Measurements from ENCODE around the gene TNKS2.
"Not testable (repeated sequence)": the region's sequence is repeated elsewhere in the genome, so short reads cannot be mapped to it uniquely, and the experiment has no call there.

Gene TNKS2

DNA sequence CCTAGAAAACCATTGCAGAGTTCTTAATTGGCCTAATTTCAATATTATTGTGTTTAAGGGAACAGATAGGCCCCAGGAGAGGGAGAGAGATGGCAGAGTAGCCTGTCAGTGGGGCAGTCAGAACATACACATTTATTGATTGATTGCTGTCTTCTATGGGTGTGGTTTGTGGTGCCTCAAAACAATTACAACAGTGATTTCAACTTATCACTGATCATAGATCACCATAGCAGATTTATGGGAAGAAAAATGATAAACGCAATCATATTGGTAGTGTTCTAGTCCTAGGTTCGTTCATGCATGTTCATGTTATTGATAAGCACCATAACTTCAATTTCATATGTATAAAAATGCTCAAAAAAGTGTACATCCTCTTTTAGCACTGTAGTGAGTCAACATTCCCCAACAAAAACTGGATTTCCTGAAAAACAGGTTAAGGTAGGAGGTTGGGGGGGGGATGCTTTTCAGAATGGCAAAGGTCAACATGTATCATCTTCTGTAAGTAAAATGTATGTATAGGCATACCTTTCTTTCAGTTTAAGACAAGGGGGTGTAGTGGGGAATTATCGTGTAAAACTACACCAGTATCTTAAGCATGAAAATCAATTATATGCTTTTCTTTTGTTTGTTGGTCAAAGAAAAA lies 1.1 kb upstream of the TNKS2 start:
- DNase-seq, result no peak

DNA sequence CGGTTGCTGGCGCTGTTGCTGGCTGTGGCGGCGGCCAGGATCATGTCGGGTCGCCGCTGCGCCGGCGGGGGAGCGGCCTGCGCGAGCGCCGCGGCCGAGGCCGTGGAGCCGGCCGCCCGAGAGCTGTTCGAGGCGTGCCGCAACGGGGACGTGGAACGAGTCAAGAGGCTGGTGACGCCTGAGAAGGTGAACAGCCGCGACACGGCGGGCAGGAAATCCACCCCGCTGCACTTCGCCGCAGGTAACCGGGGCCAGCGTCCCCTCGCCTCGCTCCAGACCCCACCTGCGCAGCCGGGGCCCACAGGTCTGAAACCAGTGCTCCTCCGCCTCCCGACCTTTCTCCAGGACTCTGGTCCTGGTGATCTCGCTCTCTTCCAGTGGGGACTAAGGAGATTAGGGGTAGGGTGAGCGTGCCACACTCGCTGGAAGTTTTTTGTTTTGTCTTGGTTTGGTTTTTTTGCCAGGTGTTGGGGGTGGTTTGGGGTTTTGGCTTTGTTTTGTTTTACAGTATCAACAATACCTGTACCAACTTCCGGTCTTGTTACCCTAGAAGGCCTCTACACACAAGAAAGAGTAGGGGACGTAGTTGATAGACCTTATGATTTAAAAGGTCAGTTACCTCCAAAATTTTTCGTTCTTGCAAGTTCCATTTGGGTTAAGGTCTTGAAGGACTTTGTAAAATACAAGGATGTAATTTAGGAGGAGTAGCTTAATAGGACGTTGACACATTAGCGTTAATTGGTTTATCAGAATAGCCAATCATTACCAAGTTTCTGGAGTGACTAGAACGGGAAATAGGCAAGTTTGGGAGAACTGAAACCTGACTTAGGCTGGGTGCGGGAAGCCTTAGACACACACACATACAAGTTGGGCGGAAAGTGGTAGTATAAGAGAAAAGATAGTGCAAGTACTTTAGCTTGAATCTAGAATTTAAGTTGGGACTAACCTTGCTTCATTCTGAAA lies 704 bp downstream of the TNKS2 start:
- DNase-seq, result peak; percentile 70

DNA sequence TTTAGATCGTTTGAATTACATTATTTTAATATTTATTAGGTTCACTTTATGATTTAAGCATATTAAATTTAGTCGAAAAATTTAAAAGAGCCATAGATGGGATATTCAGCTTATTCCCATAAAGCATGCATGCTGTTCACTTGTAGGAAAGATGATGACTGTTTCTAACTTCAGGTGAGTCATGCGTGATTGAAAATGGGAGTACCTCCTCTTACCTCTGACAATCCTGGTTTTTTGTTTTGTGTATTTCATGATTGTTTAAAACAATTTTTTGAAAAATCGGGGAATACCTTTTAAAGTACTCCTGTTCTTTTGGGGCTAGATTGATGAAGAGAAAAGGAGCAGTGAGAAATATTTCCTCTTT lies 1.4 kb downstream of the TNKS2 start:
- peak; percentile 12 for DNase-seq

DNA sequence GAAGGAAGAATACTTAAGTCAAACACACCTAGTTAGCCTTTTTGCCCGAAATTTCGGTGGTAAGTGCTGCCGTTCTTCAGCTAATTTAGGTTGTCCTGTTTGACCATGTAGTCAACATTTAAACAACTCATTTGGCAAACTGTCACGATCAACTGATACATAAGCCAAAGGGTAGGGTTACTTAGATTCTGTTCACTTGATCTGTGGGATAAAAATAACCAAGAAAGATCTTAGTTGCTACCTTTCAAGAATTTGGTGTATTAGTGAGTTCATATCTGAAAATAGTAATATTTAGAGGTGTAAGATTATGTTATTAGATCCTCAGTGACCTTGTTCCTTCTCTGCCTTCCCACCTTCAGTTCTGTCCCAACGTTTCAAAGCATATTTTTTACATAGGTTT lies 2.0 kb downstream of the TNKS2 start:
- peak; percentile 1 for DNase-seq

DNA sequence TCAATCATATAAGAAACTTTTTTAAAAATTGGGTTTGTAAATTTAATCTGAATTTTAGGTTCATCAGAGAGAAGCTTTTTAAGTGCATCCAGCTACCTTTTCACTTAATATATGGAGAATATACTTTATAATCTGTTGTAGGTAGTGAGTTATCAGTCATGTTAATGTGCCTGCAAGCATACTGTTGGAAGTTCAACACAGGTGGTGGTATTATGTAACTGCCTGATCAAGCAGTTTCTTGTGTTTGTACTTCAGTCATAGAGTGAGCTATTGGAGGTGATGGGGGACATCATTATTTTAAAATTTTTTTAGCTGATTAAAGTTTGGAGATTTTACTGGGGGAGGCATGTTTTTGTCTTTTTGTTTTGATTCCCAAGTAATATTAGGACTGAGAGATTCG lies 2.5 kb downstream of the TNKS2 start:
- no peak for DNase-seq

DNA sequence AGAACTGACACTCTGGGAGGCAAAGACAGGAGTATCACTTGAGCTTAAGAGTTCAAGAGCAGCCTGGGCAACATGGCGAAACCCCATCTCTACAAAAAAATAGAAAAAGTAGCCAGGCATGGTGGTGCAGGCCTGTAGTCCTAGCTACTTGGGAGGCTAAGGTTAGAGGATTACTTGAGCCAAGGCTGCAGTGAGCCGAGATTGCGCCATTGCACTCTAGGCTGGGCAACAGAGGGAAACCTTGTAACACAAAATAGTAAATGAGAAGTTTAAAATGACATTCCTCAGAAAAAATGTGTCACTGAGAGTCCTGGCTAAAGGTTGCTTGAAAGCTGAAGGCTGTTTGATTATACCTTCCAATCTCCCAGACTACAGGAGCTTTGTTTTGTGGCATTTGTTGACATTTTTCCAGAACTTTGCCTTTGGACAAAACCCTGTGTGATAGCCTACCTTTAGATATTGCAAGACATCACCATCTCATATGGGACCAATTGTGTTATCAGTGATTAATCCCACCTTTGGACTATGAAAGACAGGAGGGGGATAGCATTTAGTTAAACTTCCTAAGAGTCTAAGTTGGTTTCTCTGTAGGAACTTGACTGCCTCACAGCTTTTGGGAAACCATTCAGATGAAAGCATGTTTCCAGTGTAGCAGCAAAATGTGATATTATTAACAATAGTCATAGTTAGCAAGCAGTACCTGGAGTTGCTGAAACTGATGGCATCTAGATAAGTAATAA lies 5.3 kb downstream of the TNKS2 start:
- DNase-seq, result no peak

DNA sequence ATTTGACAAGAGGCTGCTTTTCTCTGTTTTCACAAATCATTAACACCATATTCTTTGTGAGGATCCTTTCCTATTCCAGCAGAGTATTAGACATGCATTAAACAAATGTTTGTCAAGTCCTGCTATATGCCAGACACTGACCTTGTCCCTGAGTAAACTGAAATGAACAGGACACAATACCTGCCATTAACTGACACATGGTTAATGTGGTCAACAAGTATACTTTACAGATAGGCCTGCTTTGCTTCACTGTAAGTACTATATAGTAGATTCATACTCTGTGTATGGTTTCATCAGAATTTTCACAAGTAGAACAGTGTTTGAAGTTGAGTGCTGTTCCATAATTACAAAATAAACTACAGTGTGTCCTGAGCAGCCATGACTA lies 5.9 kb downstream of the TNKS2 start:
- DNase-seq, result no peak

DNA sequence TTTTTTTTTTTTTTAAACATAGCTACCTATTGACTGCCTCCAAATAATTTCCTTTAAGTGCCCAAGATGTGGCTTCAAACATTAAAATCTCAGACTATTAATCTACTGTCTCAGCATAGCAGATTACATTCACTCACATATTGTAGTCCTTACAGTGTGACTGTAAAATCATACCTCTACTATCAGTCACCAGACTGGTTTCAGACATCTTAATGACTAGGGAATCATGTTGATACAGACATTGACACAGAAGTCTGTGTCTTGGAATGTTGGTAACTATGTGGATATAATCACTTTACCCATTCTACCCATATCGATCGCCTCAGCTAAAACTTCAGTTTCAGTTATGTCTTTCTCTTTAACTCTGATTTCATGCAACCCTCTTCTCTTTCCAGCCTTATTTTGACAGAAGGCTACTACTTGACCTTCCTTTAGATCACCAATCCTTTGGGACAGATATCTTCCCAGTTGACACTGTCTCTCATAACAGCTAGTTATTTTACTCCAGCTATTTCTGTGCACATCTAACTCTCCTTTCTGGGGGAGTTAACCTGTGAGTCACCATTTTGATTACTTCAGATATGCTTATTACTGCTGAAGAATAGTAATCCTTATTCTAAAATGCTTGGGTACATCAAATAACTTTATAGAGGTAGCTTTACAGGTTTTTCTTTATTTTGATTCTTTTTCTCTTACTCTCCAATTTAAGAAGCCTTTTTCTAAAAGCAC lies 7.0 kb downstream of the TNKS2 start:
- DNase-seq, result no peak

DNA sequence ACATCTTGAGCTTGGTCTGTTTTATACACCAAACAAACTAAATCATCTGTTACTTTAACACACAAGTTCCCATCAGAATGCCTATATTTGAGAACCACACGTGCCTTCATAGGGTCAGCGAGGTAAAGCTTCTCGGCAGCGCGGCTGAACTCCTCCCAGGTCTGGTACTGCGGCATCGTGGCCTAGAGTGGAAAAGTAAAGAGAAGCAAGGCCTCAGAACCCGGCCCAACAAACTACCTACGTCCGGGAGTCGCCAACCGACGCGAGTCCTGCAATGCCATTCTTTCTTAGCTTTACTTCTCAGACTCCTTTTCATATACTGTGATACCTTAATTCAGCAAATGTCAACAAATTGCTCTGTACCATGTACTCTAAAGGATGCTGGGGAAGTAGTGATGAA lies 9.0 kb downstream of the TNKS2 start:
- not testable (repeated sequence) for DNase-seq

DNA sequence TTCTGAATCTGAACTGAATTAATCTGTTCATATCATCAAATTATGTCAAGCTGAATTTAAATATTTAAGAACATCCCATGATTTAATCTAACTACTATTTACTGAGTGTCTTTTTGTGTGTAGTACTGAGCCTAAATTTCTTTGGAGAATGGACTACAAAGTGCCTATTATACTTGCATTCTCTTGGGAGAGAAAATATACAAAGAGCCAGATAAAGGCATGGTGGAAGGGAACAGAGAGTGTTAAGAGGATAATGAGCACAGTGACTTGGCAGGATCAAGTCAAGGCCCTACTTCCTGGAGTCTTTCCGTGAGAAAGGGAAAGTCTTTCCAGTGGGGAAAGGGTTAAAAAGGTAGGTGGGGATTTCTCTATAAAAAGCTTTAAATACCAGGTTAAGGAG lies 15.0 kb downstream of the TNKS2 start:
- DNase-seq, result no peak

DNA sequence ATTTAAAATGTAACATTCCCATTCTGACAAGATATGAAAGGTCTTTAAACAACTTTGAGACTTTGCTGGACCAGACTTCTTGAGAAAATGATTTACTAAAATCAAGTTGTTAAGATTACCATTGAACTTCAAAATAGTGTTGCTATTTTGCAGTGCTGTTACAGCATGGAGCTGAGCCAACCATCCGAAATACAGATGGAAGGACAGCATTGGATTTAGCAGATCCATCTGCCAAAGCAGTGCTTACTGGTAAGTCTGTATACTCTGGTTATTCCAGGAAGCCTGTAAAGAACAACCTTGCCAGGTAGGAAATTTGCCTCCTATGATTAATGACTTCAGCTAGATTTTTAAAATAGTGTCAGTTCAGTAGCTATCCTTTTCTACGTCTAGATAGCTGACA lies 18.8 kb downstream of the TNKS2 start:
- DNase-seq, result no peak

DNA sequence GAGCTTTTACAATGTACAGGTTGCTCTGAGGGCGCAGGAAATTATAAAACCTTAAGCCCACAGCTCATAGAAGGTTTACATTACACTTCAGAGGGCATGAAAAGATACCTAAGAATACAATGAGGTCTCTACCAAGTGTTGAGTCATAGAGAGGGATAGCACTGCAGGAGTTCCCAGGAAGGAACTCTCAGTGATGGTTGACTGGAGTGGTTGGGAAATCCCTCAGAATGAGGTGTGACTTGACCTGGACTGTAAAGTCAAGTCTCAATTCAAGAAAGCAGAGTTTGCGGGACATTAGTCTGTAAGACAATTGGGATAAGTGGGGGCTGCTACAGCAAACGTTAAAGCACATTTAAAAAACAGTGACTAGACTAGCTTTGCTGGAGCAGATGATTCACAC lies 21.9 kb downstream of the TNKS2 start:
- DNase-seq, result no peak

DNA sequence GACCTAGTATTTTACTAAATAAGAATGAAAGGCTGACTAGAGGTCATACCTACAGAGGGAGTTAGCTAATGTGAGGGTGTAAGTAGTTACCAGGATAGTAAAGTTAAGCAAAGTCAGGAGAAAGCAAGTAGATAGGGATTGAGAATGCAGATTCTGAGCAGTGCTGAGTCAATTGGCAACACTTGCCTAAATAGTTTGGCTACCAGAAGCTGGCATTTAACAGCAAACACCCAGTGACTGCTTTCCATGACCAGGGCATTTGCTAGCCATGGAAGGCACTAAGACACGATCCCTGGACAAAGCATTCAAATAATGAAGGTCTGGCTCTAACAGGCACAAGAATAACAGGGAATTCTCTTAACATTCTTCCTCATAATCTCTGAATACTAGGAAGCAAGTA lies 25.9 kb downstream of the TNKS2 start:
- no peak for DNase-seq

DNA sequence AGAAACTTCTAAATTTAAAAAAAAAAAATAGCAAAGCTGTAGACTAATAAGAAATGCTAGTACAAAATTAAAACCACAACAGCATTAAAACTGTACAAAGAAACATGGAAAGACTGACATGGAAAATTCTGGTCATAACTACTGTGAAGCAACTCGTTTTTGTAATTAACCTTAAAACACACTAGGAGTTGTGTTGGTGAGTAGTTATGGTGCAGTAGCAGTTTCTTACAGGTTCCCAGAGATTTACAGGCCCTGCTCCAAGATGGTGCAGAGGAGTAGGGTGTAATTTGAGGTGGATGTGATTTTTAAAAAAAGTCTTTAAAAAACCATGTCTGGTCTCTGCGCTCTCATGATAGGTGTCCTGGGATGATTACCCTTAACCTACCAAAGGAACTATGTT lies 31.0 kb downstream of the TNKS2 start:
- DNase-seq, result no peak

DNA sequence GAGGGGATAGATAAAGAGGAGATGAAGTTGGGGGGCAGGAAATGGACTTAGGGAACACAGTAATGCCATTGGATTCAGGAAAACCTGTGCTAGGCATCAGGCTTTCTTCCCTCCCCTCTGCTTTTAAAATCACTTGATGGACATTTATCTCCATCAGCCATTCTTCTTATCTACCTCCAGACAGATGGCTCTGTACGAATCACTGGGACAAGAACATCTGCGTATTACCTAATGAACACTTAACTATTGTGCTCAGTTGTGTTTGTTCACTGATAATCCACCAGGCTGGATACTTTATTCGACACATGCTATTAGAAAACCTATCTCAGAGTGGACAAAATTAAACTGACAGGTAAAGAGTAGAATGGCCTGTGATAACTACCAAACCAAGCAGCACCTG lies 40.0 kb downstream of the TNKS2 start:
- DNase-seq, result no peak

DNA sequence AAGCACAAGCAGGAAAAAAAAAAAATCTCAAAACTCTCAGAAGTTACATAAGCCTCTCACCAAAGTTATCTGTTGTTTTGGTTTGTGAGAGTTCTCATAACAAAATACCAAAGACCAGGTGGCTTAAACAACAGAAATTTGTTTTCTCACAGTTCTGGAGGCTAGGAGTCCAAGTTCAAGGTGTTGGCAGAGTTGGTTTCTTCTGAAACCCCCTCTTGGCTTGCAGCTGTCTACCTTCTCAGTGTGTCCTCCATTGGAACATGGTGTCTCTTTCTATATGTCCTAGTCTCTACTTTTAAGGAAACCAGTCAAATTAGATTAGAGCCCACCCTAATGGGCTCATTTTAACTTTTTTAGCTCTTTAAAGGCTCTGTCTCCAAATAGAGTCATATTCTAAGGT lies 44.9 kb downstream of the TNKS2 start:
- DNase-seq, result no peak

DNA sequence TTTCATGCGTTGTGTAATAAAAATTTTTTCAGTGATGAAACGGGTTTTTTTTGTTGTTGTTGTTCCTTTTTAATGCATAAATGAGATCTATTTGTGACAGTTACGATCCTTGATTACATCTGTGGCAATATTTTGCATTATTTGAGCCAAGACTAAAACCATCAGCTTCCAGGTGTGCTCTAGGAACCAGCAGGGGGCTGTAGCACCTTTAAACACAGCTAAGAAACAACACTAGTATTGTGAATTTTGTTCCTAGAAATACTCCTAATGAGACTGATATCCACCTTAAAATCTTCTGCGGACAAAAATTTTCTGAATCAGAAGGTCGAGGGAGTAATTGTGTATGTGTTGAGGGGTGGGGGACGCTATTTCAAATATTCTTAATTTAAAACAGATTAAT lies 58.4 kb downstream of the TNKS2 start:
- peak; percentile 35 for DNase-seq

DNA sequence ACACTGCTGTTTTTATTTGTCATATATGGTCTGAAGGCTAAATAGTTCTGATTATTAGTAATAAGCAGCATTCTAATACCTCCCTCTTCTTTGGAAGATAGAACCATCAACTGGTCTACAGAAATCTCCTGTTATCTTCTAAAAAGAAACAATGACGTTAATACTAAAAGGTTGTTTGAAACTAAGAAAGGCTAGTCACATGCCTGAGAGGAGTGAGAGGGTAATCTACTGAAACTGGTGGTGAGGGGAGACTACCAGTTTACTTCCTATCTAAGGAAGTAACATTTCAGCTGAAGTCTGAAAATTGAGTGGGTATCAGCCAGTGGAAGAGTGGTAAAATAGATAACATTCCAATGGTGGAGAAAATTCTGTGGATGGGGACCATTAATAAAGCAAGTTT lies 62.7 kb downstream of the TNKS2 start:
- DNase-seq, result no peak

DNA sequence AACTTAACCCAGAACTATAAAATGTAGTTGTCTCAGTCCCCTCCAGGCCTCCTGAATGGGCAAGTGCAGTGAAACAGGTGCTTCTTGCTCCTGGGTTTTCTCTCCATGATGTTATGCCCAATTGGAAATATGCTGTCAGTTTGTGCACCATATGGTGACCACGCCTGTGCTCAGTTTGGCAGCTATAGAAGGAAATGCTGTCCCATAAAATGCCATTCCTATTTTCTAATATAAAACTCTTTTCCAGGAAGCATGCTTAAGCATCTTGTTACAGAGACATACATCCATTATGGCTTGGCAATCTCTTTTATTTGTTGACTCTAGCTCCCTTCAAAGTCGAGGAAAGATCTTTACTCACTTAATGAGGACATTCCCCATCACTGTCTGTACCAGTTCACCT lies 65.9 kb downstream of the TNKS2 start:
- DNase-seq, result no peak

DNA sequence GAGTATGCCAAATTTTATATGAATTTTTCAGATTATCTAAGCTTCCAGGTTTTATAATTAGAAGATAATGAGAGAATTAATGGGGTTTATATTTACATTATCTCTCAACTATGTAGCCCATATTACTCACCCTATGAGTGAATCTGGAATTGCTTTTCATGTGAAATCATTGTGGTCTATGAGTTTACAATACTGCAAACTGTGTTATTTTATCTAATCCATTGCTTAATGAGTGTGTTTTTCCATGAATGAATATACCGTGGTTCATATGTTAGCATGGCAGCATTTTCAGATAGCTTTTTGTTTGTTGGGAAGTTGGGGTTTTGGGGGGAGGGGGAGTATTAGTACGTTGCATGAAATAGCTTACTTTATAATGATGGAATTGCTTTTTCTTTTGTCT lies 66.5 kb downstream of the TNKS2 start:
- no peak for DNase-seq

DNA sequence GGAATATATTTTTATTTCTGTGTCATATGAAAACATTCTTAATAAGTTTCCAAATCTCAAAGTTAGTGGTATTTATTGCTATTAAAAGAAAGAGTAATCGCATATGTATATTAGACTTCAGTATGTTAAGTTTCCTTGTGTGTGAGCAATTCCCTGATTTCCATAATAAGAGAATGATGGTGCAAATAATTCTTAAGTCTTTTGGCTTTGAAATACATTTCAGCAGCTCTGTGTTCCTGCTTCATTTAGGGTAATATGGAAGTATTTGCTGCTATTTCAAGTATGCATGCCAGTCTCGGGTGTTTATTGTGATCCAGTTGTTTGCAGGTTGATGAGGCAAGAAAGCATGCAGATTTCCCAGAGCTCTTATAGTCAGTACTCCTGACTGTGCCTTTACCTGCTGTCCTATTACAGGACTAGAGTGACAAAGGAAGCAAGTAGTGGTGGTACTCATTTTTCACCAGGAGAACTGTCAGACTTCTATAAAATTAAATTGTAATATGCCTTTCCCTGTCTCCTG lies 67.4 kb downstream of the TNKS2 start:
- no peak for DNase-seq

DNA sequence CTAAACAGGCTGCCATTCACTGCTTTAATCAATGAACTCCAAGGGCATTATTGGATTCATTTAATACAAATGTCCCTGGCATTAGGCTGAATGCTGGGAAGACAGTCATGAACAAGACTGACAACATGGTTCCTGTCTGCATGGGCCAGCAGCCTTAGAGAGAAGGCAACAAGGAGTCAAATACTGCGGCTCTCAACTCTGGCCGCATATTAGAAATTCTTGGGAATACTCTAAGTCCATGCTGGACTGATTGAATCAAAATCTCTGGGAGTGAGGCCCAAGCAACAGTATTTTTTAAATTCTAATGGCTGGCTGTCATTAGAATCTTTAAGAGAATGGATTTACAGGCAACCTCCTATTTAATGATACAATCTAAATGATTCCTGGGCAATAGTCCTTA lies 76.9 kb downstream of the TNKS2 start:
- DNase-seq, result no peak

DNA sequence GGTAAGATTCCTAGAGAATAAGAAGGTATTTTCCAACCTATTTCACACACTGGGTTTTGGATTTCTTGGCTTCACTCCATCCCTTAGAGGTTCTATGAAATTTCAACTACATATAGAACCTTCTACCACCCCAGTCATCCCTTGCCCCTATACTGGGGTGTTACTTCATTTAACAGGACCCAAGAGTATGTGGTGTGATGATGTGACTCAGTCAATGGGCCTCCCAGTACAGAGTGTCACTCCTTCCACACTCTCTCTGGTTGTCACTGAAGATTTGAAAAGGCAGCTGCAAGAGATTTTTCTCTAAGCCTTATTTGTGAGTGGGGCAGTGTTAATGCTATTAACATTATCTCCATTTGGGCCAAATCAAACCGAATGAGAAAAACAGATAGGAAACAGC lies 77.6 kb downstream of the TNKS2 start:
- DNase-seq, result no peak

All from eye (tissue), 1 donor.